Keratinocyte (primary cell): Measurements from ENCODE around the gene MYB.

ENCODE experiments used
- CTCF ChIP-seq, 3 experiments: IDR thresholded peaks in 1 of 3; conservative IDR thresholded peaks in 1 of 3; optimal IDR thresholded peaks in 1 of 3; 2 replicates in 2 of 3; 3 replicates in 1 of 3; pipeline versions ENCODE3 to v1.5.1; 2011; ENCODE audit warnings: low read length in 3 of 3, mild to moderate bottlenecking in 3 of 3, moderate library complexity in 2 of 3, control low read depth in 1 of 3, inconsistent platforms in 1 of 3; ENCODE audit not compliant: insufficient read depth in 2 of 3; ENCODE audit errors: extremely low read depth in 1 of 3
- EZH2 ChIP-seq: IDR thresholded peaks from one replicate; pipeline ENCODE4 v1.6.1; 2012; ENCODE audit warnings: inconsistent platforms, mild to moderate bottlenecking, low read length, moderate library complexity

- TF ChIP-seq CTCF (optimal IDR thresholded peaks at IDR 0.05 in 1 of 3, IDR thresholded peaks at IDR 0.05 in 1 of 3, conservative IDR thresholded peaks at IDR 0.05 in 1 of 3; ENCODE audit: extremely low read depth in 1 of 3, insufficient read depth in 2 of 3, low read length in 3 of 3) (no peak), EZH2 (no peak)
Measured at GRCh38 chr6:135148889-135149288, 32.2 kb upstream of the MYB start.
